Stimulated activated CD8-positive, alpha-beta memory T cell treated with anti-CD3 and anti-CD28 coated beads, Interleukin-15, amount 100 ng/mL, for 1 hour (primary cell): ENCODE results near the gene TCP11L1.
"Not testable (repeated sequence)": the region's sequence is repeated elsewhere in the genome, so short reads cannot be mapped to it uniquely, and the experiment has no call there.

Experiments used
- DNase-seq: peaks from one replicate; pipeline ENCODE4 v3.0.0-alpha.2; 2020; ENCODE audit warnings: low read depth

The TCP11L1 gene

GRCh38 chr11:33039274-33040032 is at the start of gene TCP11L1:
Gene TCP11L1, plus strand, starts transcription at chr11:33039572. Its CDS starts 4,202 bp downstream, at chr11:33043774.
- peak; percentile 69 for DNase-seq

GRCh38 chr11:32990481-32990880 is 48.9 kb upstream of the TCP11L1 start:
- DNase-seq, result no peak

GRCh38 chr11:32991427-32991826 is 47.9 kb upstream of the TCP11L1 start:
- no peak for DNase-seq

GRCh38 chr11:32991898-32992297 is 47.5 kb upstream of the TCP11L1 start:
- DNase-seq, result no peak

- no peak for DNase-seq
These were observed 39.2 kb upstream of the TCP11L1 start for GRCh38 chr11:33000181-33000580.

GRCh38 chr11:33001281-33001680 is 38.1 kb upstream of the TCP11L1 start:
- no peak for DNase-seq

GRCh38 chr11:33001751-33002542 is 37.4 kb upstream of the TCP11L1 start:
- DNase-seq, result no peak

- no peak for DNase-seq
These were observed 34.2 kb upstream of the TCP11L1 start for GRCh38 chr11:33005175-33005574.

GRCh38 chr11:33006010-33006409 is 33.4 kb upstream of the TCP11L1 start:
- DNase-seq, result no peak

GRCh38 chr11:33013755-33014154 is 25.6 kb upstream of the TCP11L1 start:
- no peak for DNase-seq

- DNase-seq, result peak; percentile 48
These were observed 23.5 kb upstream of the TCP11L1 start, which contains the start of gene DEPDC7 for GRCh38 chr11:33015621-33016551. Gene DEPDC7, plus strand, starts transcription at chr11:33015878. Its CDS starts 78 bp downstream, at chr11:33015956.

GRCh38 chr11:33016654-33017053 is 22.7 kb upstream of the TCP11L1 start:
- no peak for DNase-seq

GRCh38 chr11:33017478-33017877 is 21.9 kb upstream of the TCP11L1 start:
- DNase-seq, result no peak

GRCh38 chr11:33017965-33018364 is 21.4 kb upstream of the TCP11L1 start:
- DNase-seq, result no peak

- DNase-seq, result no peak
These were observed 20.5 kb upstream of the TCP11L1 start for GRCh38 chr11:33018840-33019239.

- DNase-seq, result no peak
These were observed 17.9 kb upstream of the TCP11L1 start for GRCh38 chr11:33021501-33021900.

GRCh38 chr11:33021937-33022336 is 17.4 kb upstream of the TCP11L1 start:
- no peak for DNase-seq

GRCh38 chr11:33025339-33025722 is 14.0 kb upstream of the TCP11L1 start:
- no peak for DNase-seq

GRCh38 chr11:33027233-33027632 is 12.1 kb upstream of the TCP11L1 start:
- no peak for DNase-seq

GRCh38 chr11:33027846-33028536 is 11.4 kb upstream of the TCP11L1 start:
- no peak for DNase-seq

- no peak for DNase-seq
These were observed 10.8 kb upstream of the TCP11L1 start for GRCh38 chr11:33028537-33028914.

GRCh38 chr11:33029218-33029617 is 10.2 kb upstream of the TCP11L1 start:
- not testable (repeated sequence) for DNase-seq
